Ishikawa (cell line): ENCODE data around the gene ANO3.

Experiments used
- CEBPB ChIP-seq: IDR thresholded peaks from 2 replicates; pipeline ENCODE4 v1.6.1; 2012
- CREB1 ChIP-seq: IDR thresholded peaks from 2 replicates; pipeline ENCODE4 v1.6.1; 2012; ENCODE audit warnings: low read depth
- EGR1 ChIP-seq: IDR thresholded peaks from 2 replicates; pipeline ENCODE4 v1.6.1; 2012
- EP300 ChIP-seq: IDR thresholded peaks from 2 replicates; pipeline ENCODE4 v1.6.1; 2012; ENCODE audit warnings: borderline replicate concordance
- FOXM1 ChIP-seq: IDR thresholded peaks from 2 replicates; pipeline ENCODE4 v1.6.1; 2012; ENCODE audit warnings: low read depth, borderline replicate concordance
- NFIC ChIP-seq: IDR thresholded peaks from 2 replicates; pipeline ENCODE4 v1.6.1; 2012
- RAD21 ChIP-seq: IDR thresholded peaks from 2 replicates; pipeline ENCODE4 v1.6.1; 2012; ENCODE audit warnings: low read depth
- TAF1 ChIP-seq: IDR thresholded peaks from 2 replicates; pipeline ENCODE4 v1.6.1; 2012; ENCODE audit warnings: low read depth, mild to moderate bottlenecking
- TCF12 ChIP-seq: IDR thresholded peaks from 2 replicates; pipeline ENCODE4 v1.6.1; 2012; ENCODE audit warnings: low read depth
- TEAD4 ChIP-seq: IDR thresholded peaks from 2 replicates; pipeline ENCODE4 v1.6.1; 2012
- YY1 ChIP-seq: IDR thresholded peaks from 2 replicates; pipeline ENCODE4 v1.6.1; 2012; ENCODE audit warnings: low read depth
- ZBTB7A ChIP-seq: IDR thresholded peaks from 2 replicates; pipeline ENCODE4 v1.6.1; 2012; ENCODE audit warnings: low read depth
- TF ChIP-seq, protein P1 (sequence below): IDR thresholded peaks from 2 replicates; pipeline ENCODE4 v1.6.1; 2012
- TF ChIP-seq, protein P2 (sequence below): IDR thresholded peaks from 2 replicates; pipeline ENCODE4 v1.6.1; 2012; ENCODE audit warnings: low read depth, mild to moderate bottlenecking
- TF ChIP-seq, protein P3 (sequence below): IDR thresholded peaks from 2 replicates; pipeline ENCODE4 v1.6.1; 2012

Gene ANO3

DNA sequence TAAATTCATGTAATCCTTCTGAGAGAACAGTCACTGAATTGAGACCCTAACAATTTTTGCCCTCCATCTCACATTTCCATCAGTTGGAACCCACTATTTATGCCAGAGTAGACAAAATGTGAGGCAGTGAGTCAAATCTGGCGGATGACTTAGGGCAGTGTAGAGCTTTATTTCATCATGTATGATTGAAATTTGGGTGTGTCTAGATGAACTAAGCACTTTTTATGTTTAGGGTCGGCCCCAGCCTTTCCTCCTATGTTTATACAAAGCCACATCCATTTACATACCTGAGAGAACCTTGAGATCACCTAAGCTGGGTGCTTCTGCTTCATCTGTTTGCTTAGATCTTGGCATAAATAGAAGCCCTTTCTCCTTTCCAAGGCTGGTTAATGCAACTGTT lies 255.1 kb downstream of the ANO3 start:
- TF ChIP-seq FOXM1 (no peak), RAD21 (no peak), ZBTB7A (no peak), TCF12 (no peak), CREB1 (no peak)

DNA sequence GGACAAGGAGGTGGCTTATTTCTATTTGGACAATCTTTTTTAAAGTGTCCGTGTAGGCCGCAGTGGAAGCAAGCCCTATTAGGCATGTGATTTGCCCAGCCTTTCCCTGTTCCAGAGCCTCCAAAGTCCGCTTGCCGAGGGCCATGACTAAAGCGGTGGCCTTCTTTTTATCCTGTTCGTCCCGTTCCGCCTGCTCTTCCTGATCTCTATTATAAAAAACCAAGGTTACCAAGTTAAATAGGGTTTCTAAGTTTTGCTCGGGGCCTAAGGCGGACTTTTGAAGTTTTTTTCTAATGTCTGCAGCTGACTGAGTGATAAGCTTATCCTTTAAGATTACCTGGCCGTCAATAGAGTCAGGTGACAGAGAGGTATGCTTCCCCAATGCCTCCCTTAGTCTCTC lies 261.8 kb downstream of the ANO3 start:
- TF ChIP-seq FOXM1, result no peak

DNA sequence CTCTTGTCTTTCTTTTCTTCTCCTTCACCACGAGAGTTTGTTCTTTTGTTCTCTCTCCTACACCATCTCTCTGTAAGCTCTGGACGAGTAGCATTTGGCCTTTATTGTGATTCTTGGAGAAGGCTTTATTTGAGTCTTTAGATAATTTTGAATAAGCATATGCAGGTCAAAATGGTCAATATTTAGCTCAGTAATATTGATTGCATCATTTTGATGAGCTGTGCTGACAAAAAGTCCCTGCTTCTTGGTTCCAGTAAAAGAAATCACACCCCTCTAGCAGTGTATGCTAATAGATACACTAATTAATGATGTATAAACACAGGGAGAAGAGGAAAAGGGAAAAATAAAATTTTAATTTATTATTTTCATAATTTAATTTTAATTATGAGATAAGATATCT lies 266.0 kb downstream of the ANO3 start:
- TF ChIP-seq EGR1 (no peak), CREB1 (no peak)

DNA sequence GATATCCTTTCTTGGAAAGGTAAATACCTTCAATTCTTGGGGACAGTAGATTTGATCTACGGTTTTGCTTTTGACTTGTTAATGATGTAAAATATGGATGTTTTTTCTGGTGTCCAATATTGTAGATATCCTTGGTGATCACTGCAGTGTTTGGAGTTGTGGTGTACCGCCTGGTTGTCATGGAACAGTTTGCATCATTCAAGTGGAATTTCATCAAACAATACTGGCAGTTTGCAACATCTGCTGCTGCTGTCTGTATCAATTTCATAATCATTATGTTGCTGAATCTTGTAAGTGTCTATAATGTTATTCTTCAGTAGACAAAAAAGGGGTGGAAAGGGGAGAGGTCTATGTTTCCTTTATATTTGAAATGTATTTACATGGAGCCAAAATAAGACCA lies 267.5 kb downstream of the ANO3 start:
- TF ChIP-seq TCF12 (no peak), CREB1 (no peak), FOXM1 (no peak), EP300 (no peak), NFIC (no peak), TEAD4 (no peak), EGR1 (no peak), RAD21 (no peak), CEBPB (no peak)
- TF ChIP-seq, protein P1, sequence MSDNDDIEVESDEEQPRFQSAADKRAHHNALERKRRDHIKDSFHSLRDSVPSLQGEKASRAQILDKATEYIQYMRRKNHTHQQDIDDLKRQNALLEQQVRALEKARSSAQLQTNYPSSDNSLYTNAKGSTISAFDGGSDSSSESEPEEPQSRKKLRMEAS, result no peak

DNA sequence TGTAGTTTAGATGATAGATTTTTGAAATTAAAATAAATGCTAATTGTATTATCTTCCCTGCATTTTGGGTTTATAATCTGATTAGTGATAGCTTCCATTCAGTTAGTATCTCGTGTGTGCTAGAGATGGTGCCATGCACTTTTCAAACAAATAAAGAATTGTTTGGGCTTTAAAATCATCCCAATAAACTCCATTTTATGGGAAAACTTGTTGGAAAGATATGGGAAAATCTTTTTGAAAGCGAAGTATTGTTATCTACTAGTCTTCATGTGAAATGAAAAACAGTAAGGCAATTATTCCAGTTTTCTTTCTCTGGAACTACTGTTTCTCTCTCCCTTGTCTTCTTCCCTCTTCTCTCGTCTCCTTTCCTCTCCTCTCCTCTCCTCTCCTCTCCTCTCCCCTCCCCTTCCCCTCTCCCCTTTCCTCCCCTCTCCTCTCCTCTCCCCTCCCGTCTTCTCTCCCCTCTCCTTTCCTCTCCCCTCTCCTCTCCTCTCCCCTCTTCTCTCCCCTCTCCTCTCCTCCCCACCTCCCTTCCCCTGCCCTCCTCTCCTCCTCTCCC lies 268.0 kb downstream of the ANO3 start:
- TF ChIP-seq TCF12 (no peak), YY1 (no peak), FOXM1 (no peak), RAD21 (no peak), CEBPB (no peak), CREB1 (no peak), EGR1 (no peak), ZBTB7A (no peak), EP300 (no peak), TAF1 (no peak), NFIC (no peak)
- TF ChIP-seq, protein P1, result no peak
- TF ChIP-seq, protein P2, sequence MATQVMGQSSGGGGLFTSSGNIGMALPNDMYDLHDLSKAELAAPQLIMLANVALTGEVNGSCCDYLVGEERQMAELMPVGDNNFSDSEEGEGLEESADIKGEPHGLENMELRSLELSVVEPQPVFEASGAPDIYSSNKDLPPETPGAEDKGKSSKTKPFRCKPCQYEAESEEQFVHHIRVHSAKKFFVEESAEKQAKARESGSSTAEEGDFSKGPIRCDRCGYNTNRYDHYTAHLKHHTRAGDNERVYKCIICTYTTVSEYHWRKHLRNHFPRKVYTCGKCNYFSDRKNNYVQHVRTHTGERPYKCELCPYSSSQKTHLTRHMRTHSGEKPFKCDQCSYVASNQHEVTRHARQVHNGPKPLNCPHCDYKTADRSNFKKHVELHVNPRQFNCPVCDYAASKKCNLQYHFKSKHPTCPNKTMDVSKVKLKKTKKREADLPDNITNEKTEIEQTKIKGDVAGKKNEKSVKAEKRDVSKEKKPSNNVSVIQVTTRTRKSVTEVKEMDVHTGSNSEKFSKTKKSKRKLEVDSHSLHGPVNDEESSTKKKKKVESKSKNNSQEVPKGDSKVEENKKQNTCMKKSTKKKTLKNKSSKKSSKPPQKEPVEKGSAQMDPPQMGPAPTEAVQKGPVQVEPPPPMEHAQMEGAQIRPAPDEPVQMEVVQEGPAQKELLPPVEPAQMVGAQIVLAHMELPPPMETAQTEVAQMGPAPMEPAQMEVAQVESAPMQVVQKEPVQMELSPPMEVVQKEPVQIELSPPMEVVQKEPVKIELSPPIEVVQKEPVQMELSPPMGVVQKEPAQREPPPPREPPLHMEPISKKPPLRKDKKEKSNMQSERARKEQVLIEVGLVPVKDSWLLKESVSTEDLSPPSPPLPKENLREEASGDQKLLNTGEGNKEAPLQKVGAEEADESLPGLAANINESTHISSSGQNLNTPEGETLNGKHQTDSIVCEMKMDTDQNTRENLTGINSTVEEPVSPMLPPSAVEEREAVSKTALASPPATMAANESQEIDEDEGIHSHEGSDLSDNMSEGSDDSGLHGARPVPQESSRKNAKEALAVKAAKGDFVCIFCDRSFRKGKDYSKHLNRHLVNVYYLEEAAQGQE, result no peak
- TF ChIP-seq, protein P3, sequence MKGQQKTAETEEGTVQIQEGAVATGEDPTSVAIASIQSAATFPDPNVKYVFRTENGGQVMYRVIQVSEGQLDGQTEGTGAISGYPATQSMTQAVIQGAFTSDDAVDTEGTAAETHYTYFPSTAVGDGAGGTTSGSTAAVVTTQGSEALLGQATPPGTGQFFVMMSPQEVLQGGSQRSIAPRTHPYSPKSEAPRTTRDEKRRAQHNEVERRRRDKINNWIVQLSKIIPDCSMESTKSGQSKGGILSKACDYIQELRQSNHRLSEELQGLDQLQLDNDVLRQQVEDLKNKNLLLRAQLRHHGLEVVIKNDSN, result no peak

DNA sequence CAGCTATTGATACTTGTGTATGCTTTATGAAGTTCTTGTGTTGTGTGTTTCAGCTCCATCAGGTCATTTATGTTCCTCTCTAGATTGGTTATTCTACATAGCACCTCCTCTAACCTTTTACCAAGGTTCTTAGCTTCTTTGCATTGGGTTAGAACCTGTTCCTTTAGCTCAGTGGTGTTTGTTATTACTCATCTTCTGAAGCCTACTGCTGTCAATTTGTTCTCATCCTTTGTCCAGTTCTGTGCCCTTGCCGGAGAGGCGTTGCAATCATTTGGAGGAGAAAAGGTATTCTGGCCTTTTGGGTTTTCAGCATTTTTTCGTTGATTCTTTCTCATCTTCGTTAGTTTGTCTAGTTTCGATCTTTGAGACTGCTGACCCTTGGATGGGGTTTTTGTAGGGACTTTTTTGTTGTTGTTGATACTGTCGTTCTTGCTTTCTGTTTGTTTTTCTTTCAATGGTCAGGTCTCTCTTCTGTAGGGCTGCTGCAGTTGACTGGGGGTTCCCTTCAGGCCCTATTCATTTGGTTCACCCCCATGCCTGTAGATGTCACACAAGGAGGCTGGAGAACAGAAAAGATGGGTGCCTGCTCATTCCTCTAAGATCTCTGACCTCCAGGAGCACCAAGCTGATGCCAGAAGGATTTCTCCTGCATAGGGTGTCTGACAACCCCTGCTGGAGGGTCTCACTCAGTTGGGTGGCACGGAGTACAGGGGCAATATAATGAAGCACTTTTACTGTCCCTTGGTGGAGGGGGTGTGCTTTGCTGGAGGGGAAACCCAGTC lies 276.0 kb downstream of the ANO3 start:
- TF ChIP-seq TAF1 (no peak), ZBTB7A (no peak), RAD21 (no peak), TCF12 (no peak)

DNA sequence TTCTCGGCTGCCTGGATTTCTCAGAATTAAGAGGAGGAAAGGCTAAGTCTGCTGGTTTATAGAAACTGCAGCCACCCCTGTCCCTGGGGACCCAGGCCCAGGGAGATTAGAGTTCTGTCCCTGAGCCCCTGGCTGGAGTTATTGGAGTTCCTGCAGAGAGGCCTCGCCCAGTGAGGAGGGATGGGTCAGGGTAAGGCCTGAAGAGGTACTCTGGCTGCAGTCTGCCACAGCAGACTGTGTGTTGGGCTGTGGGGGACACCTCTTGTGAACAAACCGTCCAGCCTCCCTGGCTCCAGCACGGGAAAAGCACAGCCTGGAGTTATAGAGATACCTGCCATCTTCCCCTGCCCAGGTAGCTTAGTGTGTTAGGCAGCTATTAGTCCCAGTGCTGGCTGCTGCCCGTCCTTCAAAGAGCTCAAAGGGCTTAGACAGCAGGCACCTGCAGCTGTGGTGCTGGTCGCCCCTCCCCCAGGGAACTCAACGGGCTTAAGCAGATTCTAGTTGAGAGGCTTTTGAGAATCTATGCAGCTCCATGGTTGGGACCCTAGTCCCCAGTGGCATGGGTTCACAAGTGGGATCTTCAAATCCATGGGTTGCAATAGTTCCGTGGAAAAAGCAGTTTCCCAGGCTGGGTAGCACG lies 276.7 kb downstream of the ANO3 start:
- TF ChIP-seq NFIC, result no peak
- no peak for TF ChIP-seq TAF1
- TF ChIP-seq CREB1, result no peak
- TF ChIP-seq, protein P3, result no peak

DNA sequence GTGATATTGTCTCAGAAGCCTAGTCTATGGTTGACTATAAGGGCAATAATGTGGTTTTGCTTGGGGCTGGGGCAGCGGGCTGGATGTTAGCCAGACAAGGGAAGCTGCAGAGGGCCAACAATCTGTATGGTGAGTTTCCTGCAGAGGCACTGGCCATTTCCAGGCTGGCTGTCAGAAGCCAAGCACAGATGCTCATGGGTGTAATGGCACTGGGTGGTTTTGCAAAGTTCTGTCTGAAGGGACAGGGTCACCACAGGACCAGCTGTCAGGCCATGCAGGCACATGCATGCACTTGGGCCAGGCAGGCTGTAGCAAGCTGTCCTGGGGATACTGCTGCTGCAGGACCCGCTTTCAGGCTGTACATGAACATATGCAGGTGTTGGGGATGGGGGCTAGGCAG lies 281.8 kb downstream of the ANO3 start:
- TF ChIP-seq CEBPB, result no peak
